HG03103 (cell line): ENCODE measurements around the gene NCOA7.
A peak's percentile ranks its signal among the peaks of the same experiment; 100 is the strongest.
"Not testable (repeated sequence)": the region's sequence is repeated elsewhere in the genome, so short reads cannot be mapped to it uniquely, and the experiment has no call there.

Source experiments
- ATAC-seq: cut with Tn5 transposase; IDR thresholded peaks from one replicate; pipeline ENCODE4 v1.9.1; 2021; ENCODE audit warnings: low read depth; ENCODE audit not compliant: unreplicated experiment

The NCOA7 gene

GRCh38 chr6:125791820-125792165 is 1.0 kb downstream of the NCOA7 start:
- ATAC-seq: no peak

GRCh38 chr6:125792172-125792571 is 1.4 kb downstream of the NCOA7 start:
- no peak for ATAC-seq

- ATAC-seq: no peak
Observed at GRCh38 chr6:125792680-125793079, 1.9 kb downstream of the NCOA7 start.

- no peak for ATAC-seq
Observed at GRCh38 chr6:125793280-125793679, 2.5 kb downstream of the NCOA7 start.

- no peak for ATAC-seq
Observed at GRCh38 chr6:125793863-125794262, 3.1 kb downstream of the NCOA7 start.

GRCh38 chr6:125794342-125795137 is 3.8 kb downstream of the NCOA7 start:
- no peak for ATAC-seq

GRCh38 chr6:125795301-125795700 is 4.5 kb downstream of the NCOA7 start:
- no peak for ATAC-seq

- ATAC-seq: no peak
Observed at GRCh38 chr6:125797120-125797885, 6.5 kb downstream of the NCOA7 start.

GRCh38 chr6:125797886-125798444 is 7.2 kb downstream of the NCOA7 start:
- no peak for ATAC-seq

GRCh38 chr6:125798734-125799508 is 8.2 kb downstream of the NCOA7 start:
- peak; percentile 75 for ATAC-seq

GRCh38 chr6:125802383-125802782 is 11.6 kb downstream of the NCOA7 start:
- no peak for ATAC-seq

GRCh38 chr6:125802943-125803377 is 12.2 kb downstream of the NCOA7 start:
- ATAC-seq: no peak

GRCh38 chr6:125804264-125804663 is 13.5 kb downstream of the NCOA7 start:
- ATAC-seq: peak; percentile 52

GRCh38 chr6:125804866-125805425 is 14.2 kb downstream of the NCOA7 start:
- not testable (repeated sequence) for ATAC-seq

- ATAC-seq: no peak
Observed at GRCh38 chr6:125806813-125807212, 16.1 kb downstream of the NCOA7 start.

- peak; percentile 38 for ATAC-seq
Observed at GRCh38 chr6:125807293-125807692, 16.5 kb downstream of the NCOA7 start.

- no peak for ATAC-seq
Observed at GRCh38 chr6:125808060-125808459, 17.3 kb downstream of the NCOA7 start.

- ATAC-seq: no peak
Observed at GRCh38 chr6:125808591-125808990, 17.8 kb downstream of the NCOA7 start.

GRCh38 chr6:125809570-125810170 is 18.9 kb downstream of the NCOA7 start:
- no peak for ATAC-seq

- no peak for ATAC-seq
Observed at GRCh38 chr6:125810445-125810844, 19.7 kb downstream of the NCOA7 start.
